DMS153 (cell line): ENCODE measurements around the gene NLGN4X.

Source experiments
- DNase-seq: peaks from one replicate; lab custom pipeline; 2025; lab: John Stamatoyannopoulos, UW

NLGN4X gene

DNA sequence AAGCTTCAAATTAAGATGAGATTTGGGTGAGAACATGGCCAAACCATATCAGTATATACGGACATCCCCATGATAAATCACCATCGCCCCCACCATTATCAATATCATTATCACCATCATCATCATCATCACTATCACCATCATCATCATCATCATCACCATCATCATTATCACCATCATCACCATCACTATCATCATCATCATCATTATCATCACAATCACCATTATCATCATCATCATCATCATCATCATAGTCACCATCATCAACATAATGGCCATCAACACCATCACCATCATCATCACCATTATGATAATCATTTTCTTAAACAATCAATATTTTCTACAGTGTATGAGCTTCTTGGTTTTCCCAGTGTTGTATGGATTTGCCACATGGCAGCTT lies 360.9 kb downstream of the NLGN4X start:
- no peak for DNase-seq

GRCh38 chrX:5857232-5857631 lies 371.4 kb downstream of the NLGN4X start:
- no peak for DNase-seq

- no peak for DNase-seq
These were observed 375.7 kb downstream of the NLGN4X start for GRCh38 chrX:5852941-5853340.

DNA sequence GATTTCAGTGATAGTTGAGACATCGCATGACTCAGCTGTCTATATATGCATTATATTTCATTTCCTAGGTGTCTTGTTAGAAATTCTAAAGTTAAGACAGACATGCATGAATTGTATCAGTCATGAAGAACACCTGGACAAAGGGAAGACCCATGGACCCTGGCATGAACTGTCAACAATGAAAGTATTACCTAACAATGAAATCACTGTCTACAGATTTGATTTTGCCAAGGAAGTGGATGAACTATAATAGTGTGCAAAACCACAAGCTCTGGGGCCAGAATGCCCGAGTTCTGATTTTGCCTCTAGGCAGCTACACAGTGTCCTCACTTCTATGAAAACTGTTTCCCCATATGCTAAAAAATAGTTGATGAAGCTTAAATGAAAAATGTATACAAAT lies 386.1 kb downstream of the NLGN4X start:
- no peak for DNase-seq
